Central memory CD8-positive, alpha-beta T cell (primary cell): Measurements from ENCODE around the gene FOXB2.

Source experiments
- ATAC-seq: fragments of 150-1000 bp; cut with Tn5 transposase; replicated peaks from 2 replicates; pipeline ENCODE4 v1.10.0; 2022; ENCODE audit warnings: mild to moderate bottlenecking, moderate FRiP score, moderate number of reproducible peaks; ENCODE audit not compliant: poor library complexity, severe bottlenecking; ENCODE audit errors: extremely low read depth
- DNase-seq, 2 donors: peaks; one replicate each; pipeline ENCODE4 v3.0.0; 2021; ENCODE audit warnings: low spot score in 2 of 2
- H3K27ac Mint-ChIP-seq: one replicate; pipeline ENCODE4 v1.8.0; 2022; ENCODE audit warnings: low read depth, mild to moderate bottlenecking, moderate library complexity, mixed read lengths
- H3K27me3 Mint-ChIP-seq: one replicate; pipeline ENCODE4 v1.8.0; 2022; ENCODE audit warnings: mixed read lengths
- H3K36me3 Mint-ChIP-seq: one replicate; pipeline ENCODE4 v1.8.0; 2022; ENCODE audit warnings: mild to moderate bottlenecking, moderate library complexity, mixed read lengths; ENCODE audit not compliant: insufficient read depth
- H3K4me1 Mint-ChIP-seq: one replicate; pipeline ENCODE4 v1.8.0; 2022; ENCODE audit warnings: mixed read lengths
- H3K4me3 Mint-ChIP-seq: one replicate; pipeline ENCODE4 v1.8.0; 2022; ENCODE audit warnings: mild to moderate bottlenecking, moderate library complexity, mixed read lengths
- H3K9me3 Mint-ChIP-seq: one replicate; pipeline ENCODE4 v1.8.0; 2022; ENCODE audit warnings: mixed read lengths

Gene FOXB2

GRCh38 chr9:77018058-77018968 lies 1.1 kb upstream of the FOXB2 start:
- Mint-ChIP-seq H3K4me3 (peak overlapping the region; percentile 28), H3K9me3 (no peaks in the 10 kb centered on the region), H3K36me3 (peaks cover 7% of the 10 kb centered on the region), H3K27ac (no peak overlapping the region), H3K4me1 (peaks cover 9% of the 10 kb centered on the region), H3K27me3 (peaks cover 92% of the 10 kb centered on the region)
- no peak for DNase-seq
- ATAC-seq = no peak

GRCh38 chr9:77018969-77019235 lies 553 bp upstream of the FOXB2 start:
- no peak for DNase-seq
- H3K27ac Mint-ChIP-seq = no peak overlapping the region
- no peak overlapping the region for H3K4me3 Mint-ChIP-seq
- peaks cover 92% of the 10 kb centered on the region for H3K27me3 Mint-ChIP-seq
- no peak for ATAC-seq
- no peaks in the 10 kb centered on the region for H3K9me3 Mint-ChIP-seq
- peaks cover 9% of the 10 kb centered on the region for H3K4me1 Mint-ChIP-seq
- H3K36me3 Mint-ChIP-seq = peaks cover 7% of the 10 kb centered on the region

DNA sequence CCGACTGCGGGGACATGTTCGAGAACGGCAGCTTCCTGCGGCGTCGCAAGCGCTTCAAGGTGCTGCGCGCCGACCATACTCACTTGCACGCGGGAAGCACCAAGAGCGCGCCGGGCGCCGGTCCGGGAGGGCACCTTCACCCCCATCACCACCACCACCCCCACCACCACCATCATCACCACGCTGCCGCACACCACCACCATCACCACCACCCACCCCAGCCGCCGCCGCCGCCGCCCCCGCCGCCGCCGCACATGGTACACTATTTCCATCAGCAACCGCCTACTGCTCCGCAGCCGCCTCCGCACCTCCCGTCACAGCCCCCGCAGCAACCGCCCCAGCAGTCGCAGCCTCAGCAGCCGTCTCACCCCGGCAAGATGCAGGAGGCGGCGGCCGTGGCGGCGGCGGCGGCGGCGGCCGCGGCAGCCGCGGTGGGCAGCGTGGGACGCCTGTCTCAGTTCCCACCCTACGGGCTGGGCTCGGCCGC lies 514 bp downstream of the FOXB2 start:
- ATAC-seq (no peak), DNase-seq (no peak)
- Mint-ChIP-seq H3K36me3 (peaks cover 7% of the 10 kb centered on the region), H3K27ac (no peak overlapping the region), H3K4me1 (peaks cover 9% of the 10 kb centered on the region), H3K27me3 (peaks cover 92% of the 10 kb centered on the region), H3K4me3 (no peak overlapping the region), H3K9me3 (no peaks in the 10 kb centered on the region)

GRCh38 chr9:77020413-77021290 lies 1.2 kb downstream of the FOXB2 start:
- peaks cover 7% of the 10 kb centered on the region for H3K36me3 Mint-ChIP-seq
- H3K9me3 Mint-ChIP-seq = no peaks in the 10 kb centered on the region
- H3K4me1 Mint-ChIP-seq = peaks cover 9% of the 10 kb centered on the region
- DNase-seq (no peak), ATAC-seq (no peak)
- peaks cover 92% of the 10 kb centered on the region for H3K27me3 Mint-ChIP-seq
- no peak overlapping the region for H3K27ac Mint-ChIP-seq
- no peak overlapping the region for H3K4me3 Mint-ChIP-seq

- ATAC-seq (no peak), DNase-seq (no peak)
- H3K27ac Mint-ChIP-seq = no peak overlapping the region
- H3K27me3 Mint-ChIP-seq = peaks cover 95% of the 10 kb centered on the region
- H3K4me1 Mint-ChIP-seq = peaks cover 9% of the 10 kb centered on the region
- no peaks in the 10 kb centered on the region for H3K9me3 Mint-ChIP-seq
- no peak overlapping the region for H3K4me3 Mint-ChIP-seq
- peaks cover 7% of the 10 kb centered on the region for H3K36me3 Mint-ChIP-seq
Measured at GRCh38 chr9:77021291-77021894, 1.9 kb downstream of the FOXB2 start.

DNA sequence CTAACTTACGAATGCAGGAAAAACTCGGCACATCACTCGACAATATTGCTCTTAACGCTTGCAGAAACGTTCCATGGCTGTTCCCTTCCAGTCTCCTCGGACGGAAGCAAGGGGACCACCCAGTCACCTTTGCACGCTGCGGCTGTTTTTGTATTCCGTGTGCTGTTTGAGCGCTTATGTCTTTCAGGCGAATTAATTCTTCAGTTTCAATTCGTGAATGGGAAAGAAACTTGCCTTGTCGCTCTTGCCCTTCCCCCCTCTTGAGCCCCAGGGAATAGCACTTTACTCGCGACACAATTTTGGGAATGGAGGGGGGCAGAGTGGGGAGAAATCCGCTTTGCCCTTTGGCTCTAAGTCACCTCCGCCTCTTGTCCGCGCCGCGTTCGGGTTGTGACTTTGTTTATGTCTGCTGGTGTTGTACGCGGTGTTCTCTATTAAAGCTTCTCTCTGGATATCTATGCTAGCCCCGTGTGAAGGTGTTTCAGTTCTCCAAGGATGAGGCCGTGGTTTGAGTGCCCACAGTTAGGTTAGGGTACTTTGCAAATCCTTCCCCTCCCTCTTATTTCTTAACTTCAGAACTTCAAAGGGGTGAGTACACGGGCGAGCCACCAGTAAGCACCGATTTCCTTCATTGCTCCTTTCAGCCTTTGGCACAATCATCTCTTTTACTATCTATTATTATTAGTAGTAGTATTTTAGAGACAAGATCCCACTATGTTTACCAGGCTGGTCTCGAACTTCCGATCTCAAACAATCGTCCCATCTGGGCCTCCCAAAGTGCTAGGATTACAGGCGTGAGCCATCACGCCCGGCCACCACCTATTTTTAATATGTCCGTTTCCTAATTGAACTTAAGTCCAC lies 2.7 kb downstream of the FOXB2 start:
- no peaks in the 10 kb centered on the region for H3K9me3 Mint-ChIP-seq
- ATAC-seq (no peak), DNase-seq (no peak)
- peaks cover 7% of the 10 kb centered on the region for H3K36me3 Mint-ChIP-seq
- peaks cover 9% of the 10 kb centered on the region for H3K4me1 Mint-ChIP-seq
- H3K27ac Mint-ChIP-seq = no peak overlapping the region
- peaks cover 89% of the 10 kb centered on the region for H3K27me3 Mint-ChIP-seq
- H3K4me3 Mint-ChIP-seq = peak overlapping the region; percentile 6

DNA sequence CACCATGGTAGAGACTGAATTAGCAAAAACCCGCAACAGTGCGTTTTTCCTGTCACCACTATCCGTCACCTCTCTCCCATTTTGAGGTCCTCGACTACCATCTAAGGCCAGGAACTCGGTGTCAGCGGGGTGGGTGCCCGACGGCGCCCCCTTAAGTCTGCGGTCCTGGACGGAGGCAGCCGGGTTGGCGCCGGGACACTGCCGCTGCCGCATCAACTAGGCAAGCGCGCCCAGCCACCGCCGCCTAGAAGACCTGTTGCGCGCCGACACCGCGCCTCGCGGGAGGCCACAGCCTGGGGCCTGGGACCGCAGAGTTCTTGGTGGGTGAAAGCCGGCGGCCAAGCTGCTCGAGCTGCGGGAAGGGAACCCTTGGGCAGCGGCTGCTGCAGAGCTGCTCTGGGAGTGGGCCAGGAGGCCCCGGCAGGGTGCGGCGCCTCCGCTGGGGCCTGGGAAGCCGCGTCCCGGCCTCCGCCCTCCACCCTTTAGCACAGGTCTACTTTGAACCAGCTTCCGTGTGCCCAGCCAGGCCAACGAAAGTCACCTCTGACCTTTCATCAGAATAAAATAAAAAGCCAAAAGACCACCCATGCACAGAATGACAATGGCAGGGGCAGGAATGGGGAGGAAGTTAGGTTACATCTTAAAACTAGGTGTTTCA lies 3.5 kb downstream of the FOXB2 start:
- Mint-ChIP-seq H3K4me1 (peaks cover 9% of the 10 kb centered on the region), H3K27me3 (peaks cover 82% of the 10 kb centered on the region), H3K36me3 (peaks cover 7% of the 10 kb centered on the region), H3K9me3 (no peaks in the 10 kb centered on the region), H3K4me3 (no peak overlapping the region), H3K27ac (no peak overlapping the region)
- DNase-seq (no peak), ATAC-seq (no peak)

DNA sequence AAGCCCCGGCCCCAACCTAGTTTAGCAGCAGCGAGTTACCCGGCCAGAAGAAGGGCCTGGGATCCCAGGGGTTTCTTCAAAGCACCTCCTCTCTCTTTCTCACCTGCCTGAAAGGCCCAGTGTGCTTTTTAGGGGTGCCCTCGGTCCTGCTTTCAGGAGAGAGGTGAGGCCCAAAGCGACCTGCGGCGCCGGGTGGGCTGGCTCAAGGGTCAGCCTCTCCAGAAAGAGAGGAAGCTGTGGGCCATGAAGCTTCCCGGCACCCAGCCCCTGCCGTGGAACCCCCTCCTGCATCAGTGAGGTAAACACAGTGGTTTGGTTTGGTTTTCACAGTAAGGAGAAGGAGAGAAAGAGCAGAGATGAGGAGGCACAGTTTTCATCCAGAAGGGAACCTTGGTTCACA lies 4.3 kb downstream of the FOXB2 start:
- Mint-ChIP-seq H3K27ac (no peak overlapping the region), H3K36me3 (peaks cover 6% of the 10 kb centered on the region), H3K9me3 (no peaks in the 10 kb centered on the region), H3K4me1 (peaks cover 9% of the 10 kb centered on the region), H3K4me3 (no peak overlapping the region), H3K27me3 (peaks cover 80% of the 10 kb centered on the region)
- DNase-seq = no peak
- no peak for ATAC-seq

DNA sequence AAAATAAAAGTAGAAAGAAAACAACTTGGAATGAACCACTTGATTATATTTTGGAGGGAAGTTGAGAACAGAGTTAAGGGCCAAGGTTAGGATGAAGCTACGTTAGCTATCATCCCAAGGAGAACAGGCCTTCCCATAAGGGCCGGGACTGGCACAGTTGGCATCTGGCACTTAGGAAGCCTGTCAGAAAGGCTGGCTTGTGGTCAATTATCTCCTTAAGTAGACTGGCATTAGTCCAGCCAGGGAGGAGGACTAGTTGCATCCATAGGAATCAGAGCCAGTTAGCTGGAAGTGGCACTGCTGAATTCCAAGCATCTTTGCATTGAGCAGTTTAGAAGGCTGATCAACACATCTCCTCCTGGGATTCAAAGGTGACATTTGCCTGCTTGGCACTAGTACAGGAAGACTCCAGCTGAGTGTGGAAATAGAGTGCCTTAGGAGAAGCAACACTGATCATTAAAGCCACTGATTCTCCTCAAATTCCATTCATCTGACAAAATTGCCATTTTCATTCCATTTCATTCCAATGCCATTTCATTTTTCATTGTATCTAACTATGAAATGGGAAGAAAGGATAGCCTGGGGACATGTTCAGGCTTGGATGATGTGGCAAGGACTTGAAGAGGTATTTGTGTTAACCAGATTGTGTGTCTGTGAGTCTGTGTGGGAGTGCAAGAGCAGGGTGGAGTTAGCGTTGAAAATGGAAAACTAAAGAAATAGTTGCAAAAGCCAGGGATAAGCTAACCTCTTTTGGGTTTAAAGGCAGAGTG lies 5.5 kb downstream of the FOXB2 start:
- ATAC-seq (no peak), DNase-seq (no peak)
- Mint-ChIP-seq H3K4me3 (no peak overlapping the region), H3K27ac (no peak overlapping the region), H3K9me3 (no peaks in the 10 kb centered on the region), H3K36me3 (no peaks in the 10 kb centered on the region), H3K4me1 (peaks cover 9% of the 10 kb centered on the region), H3K27me3 (peaks cover 69% of the 10 kb centered on the region)

- DNase-seq (no peak), ATAC-seq (no peak)
- Mint-ChIP-seq H3K36me3 (no peaks in the 10 kb centered on the region), H3K4me3 (no peak overlapping the region), H3K9me3 (peaks cover 5% of the 10 kb centered on the region), H3K4me1 (no peaks in the 10 kb centered on the region), H3K27ac (no peak overlapping the region), H3K27me3 (peaks cover 62% of the 10 kb centered on the region)
Measured at GRCh38 chr9:77028478-77028877, 9.0 kb downstream of the FOXB2 start.

DNA sequence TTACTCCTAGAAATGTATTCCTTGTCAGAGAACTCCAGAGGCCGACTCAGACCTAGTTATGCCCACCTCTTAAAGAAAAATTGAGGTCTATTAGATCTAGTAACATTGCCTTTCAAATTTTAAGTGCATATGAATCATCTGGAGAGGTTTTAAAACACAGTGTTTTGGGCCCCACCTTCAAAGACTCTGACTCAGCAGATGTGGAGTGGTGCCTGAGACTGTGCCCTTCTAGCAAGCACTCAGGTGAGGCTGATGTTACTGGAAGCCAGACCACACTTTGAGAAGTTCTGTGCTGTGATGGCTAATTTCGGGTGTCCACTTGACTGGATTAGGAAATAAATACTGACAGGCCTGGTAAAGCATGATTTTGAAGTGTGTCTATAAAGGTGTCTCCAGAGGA lies 10.6 kb downstream of the FOXB2 start:
- ATAC-seq = no peak
- no peaks in the 10 kb centered on the region for H3K4me1 Mint-ChIP-seq
- H3K36me3 Mint-ChIP-seq = no peaks in the 10 kb centered on the region
- peaks cover 55% of the 10 kb centered on the region for H3K27me3 Mint-ChIP-seq
- DNase-seq = no peak
- no peak overlapping the region for H3K27ac Mint-ChIP-seq
- H3K9me3 Mint-ChIP-seq = peaks cover 5% of the 10 kb centered on the region
- H3K4me3 Mint-ChIP-seq = no peak overlapping the region
